Duodenal mucosa (tissue), 2 donors: ENCODE measurements around the gene AWAT1.
"Not testable (repeated sequence)": the region's sequence is repeated elsewhere in the genome, so short reads cannot be mapped to it uniquely, and the experiment has no call there.

Source experiments
- H3K27ac ChIP-seq: one replicate; pipeline ENCODE4 v1.7.0; 2013; ENCODE audit warnings: low read depth, low read length
- H3K27me3 ChIP-seq, 2 donors: one replicate each; pipeline ENCODE4 v1.7.0; 2013; ENCODE audit warnings: low read length in 2 of 2, control low read depth in 1 of 2; ENCODE audit not compliant: insufficient read depth in 2 of 2, control insufficient read depth in 1 of 2
- H3K36me3 ChIP-seq, 2 donors: one replicate each; pipeline ENCODE4 v1.7.0; 2013; ENCODE audit warnings: low read length in 2 of 2, control low read depth in 1 of 2; ENCODE audit not compliant: insufficient read depth in 2 of 2, control insufficient read depth in 1 of 2
- H3K4me1 ChIP-seq, 2 donors: one replicate each; pipeline ENCODE4 v1.7.0; 2013; ENCODE audit warnings: low read length in 2 of 2, control low read depth in 1 of 2; ENCODE audit not compliant: insufficient read depth in 2 of 2, control insufficient read depth in 1 of 2
- H3K4me3 ChIP-seq, 2 donors: one replicate each; pipeline ENCODE4 v1.7.0; 2013; ENCODE audit warnings: low read length in 2 of 2, low read depth in 1 of 2
- H3K9ac ChIP-seq, 2 donors: one replicate each; pipeline ENCODE4 v1.7.0; 2013; ENCODE audit warnings: low read length in 2 of 2, low read depth in 1 of 2
- H3K9me3 ChIP-seq, 2 donors: one replicate each; pipeline ENCODE4 v1.7.0; 2013; ENCODE audit warnings: low read length in 2 of 2, control low read depth in 1 of 2; ENCODE audit not compliant: control insufficient read depth in 1 of 2

AWAT1 gene

GRCh38 chrX:70240751-70241150 lies 6.3 kb downstream of the AWAT1 start:
- Histone ChIP-seq H3K36me3 (no peaks in the 10 kb centered on the region), H3K27ac (no peak overlapping the region), H3K27me3 (no peaks in the 10 kb centered on the region), H3K9me3 (no peaks in the 10 kb centered on the region), H3K4me1 (no peaks in the 10 kb centered on the region), H3K4me3 (no peak overlapping the region), H3K9ac (no peak overlapping the region)

- Histone ChIP-seq H3K4me1 (no peaks in the 10 kb centered on the region), H3K9me3 (no peaks in the 10 kb centered on the region), H3K36me3 (no peaks in the 10 kb centered on the region), H3K27ac (no peak overlapping the region), H3K9ac (no peak overlapping the region), H3K4me3 (no peak overlapping the region), H3K27me3 (no peaks in the 10 kb centered on the region)
Observed at GRCh38 chrX:70241501-70241900, 7.0 kb downstream of the AWAT1 start.

- not testable (repeated sequence) for H3K4me3 ChIP-seq, H3K9me3 ChIP-seq, H3K27ac ChIP-seq, H3K9ac ChIP-seq, H3K27me3 ChIP-seq, H3K36me3 ChIP-seq, H3K4me1 ChIP-seq
Observed at GRCh38 chrX:70243601-70244000, 9.1 kb downstream of the AWAT1 start.

DNA sequence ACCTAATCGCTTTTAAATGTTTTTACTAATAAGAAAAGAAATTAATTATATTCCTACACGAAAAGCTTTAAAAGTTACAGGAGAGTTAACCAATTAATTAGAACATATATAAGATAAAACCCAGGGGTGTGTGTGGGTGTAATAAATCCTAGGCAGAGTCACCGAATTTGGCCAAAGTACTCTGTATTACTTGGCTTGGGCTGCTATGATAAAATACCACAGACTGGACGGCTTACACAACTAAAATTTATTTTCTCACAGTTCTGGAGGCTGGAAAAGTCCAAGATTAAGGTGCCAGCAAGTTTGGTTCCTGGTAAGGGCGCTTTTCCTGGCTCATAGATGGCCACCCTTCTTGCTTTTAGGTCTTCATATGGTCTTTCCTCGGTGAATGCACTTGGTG lies 10.4 kb downstream of the AWAT1 start:
- Histone ChIP-seq H3K27me3 (no peaks in the 10 kb centered on the region), H3K9ac (no peak overlapping the region), H3K4me1 (no peaks in the 10 kb centered on the region), H3K4me3 (no peak overlapping the region), H3K9me3 (no peaks in the 10 kb centered on the region), H3K27ac (no peak overlapping the region), H3K36me3 (no peaks in the 10 kb centered on the region)

DNA sequence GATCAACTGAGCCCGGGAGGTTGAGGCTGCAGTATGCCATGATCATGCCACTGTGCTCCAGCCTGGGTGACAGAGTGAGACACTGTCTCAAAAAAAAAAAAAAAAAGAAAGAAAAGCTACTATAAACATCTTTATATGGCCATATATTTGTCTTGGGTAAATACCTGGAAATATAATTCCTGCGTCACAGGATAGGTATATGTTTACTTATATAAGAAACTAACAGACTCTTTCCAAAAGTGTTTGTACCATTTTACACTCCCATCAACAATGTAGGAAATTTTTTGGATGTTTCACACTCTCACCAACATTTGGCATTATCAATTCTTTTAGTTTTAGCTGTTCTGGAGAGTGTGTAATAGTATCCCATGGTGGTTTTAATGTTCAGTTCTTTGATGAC lies 12.8 kb downstream of the AWAT1 start:
- no peaks in the 10 kb centered on the region for H3K4me1 ChIP-seq
- H3K27me3 ChIP-seq: no peaks in the 10 kb centered on the region
- no peaks in the 10 kb centered on the region for H3K36me3 ChIP-seq
- no peak overlapping the region for H3K27ac ChIP-seq
- no peak overlapping the region for H3K4me3 ChIP-seq
- no peaks in the 10 kb centered on the region for H3K9me3 ChIP-seq
- H3K9ac ChIP-seq: no peak overlapping the region

GRCh38 chrX:70252491-70252890 lies 18.0 kb downstream of the AWAT1 start:
- no peaks in the 10 kb centered on the region for H3K27me3 ChIP-seq
- H3K36me3 ChIP-seq: no peaks in the 10 kb centered on the region
- H3K4me3 ChIP-seq: no peak overlapping the region

DNA sequence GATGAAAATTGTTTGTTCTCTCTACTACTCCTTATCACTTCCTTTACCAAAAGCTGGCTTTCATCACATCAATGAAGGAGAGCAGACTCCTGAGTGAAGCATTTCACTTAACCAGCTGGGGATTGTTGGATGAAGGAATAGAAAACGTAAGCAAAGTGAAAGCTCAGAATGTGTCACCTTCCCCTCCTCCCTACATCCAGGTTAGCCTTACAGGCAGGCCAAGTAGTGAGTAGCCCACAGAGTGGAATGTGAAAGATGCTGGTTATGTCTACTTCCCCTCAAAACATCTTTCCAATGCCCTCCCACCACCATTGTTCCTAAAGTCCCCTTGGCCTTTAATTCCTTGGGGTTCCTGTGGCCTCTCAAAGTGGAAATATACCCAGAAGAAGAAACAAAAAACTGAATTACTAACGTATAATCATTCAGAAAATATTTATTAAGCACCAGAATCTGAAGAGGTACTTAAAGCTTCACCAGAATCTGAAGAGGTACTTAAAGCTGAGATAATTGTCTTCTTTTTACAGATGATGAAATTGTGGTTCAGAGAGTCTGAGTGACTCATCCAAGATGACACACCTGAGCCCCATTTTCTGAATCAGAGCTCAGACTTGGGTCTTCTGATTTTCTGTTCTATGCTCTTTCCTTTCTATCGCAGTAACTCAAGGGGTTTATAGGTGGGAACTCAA lies 19.1 kb downstream of the AWAT1 start:
- Histone ChIP-seq H3K27ac (no peak overlapping the region), H3K4me3 (no peak overlapping the region), H3K4me1 (no peaks in the 10 kb centered on the region), H3K9ac (no peak overlapping the region), H3K36me3 (no peaks in the 10 kb centered on the region), H3K27me3 (no peaks in the 10 kb centered on the region), H3K9me3 (no peaks in the 10 kb centered on the region)

More at GRCh38 chrX:70252491-70252890, 18.0 kb downstream of the AWAT1 start:
- H3K27ac ChIP-seq: no peak overlapping the region
- H3K4me1 ChIP-seq: no peaks in the 10 kb centered on the region
- H3K9me3 ChIP-seq: no peaks in the 10 kb centered on the region
- no peak overlapping the region for H3K9ac ChIP-seq

- no peaks in the 10 kb centered on the region for H3K4me1 ChIP-seq
- no peaks in the 10 kb centered on the region for H3K27me3 ChIP-seq
- no peak overlapping the region for H3K9ac ChIP-seq
- no peak overlapping the region for H3K4me3 ChIP-seq
- no peaks in the 10 kb centered on the region for H3K9me3 ChIP-seq
- H3K36me3 ChIP-seq: no peaks in the 10 kb centered on the region
- no peak overlapping the region for H3K27ac ChIP-seq
Observed at GRCh38 chrX:70254063-70254400, 19.6 kb downstream of the AWAT1 start.

- no peaks in the 10 kb centered on the region for H3K36me3 ChIP-seq
- no peaks in the 10 kb centered on the region for H3K9me3 ChIP-seq
- H3K9ac ChIP-seq: no peak overlapping the region
- H3K4me1 ChIP-seq: no peaks in the 10 kb centered on the region
- no peak overlapping the region for H3K4me3 ChIP-seq
- no peak overlapping the region for H3K27ac ChIP-seq
- no peaks in the 10 kb centered on the region for H3K27me3 ChIP-seq
Observed at GRCh38 chrX:70254909-70255308, 20.5 kb downstream of the AWAT1 start.

- no peak overlapping the region for H3K27ac ChIP-seq
- no peaks in the 10 kb centered on the region for H3K9me3 ChIP-seq
- H3K27me3 ChIP-seq: no peaks in the 10 kb centered on the region
- H3K9ac ChIP-seq: no peak overlapping the region
- H3K4me3 ChIP-seq: no peak overlapping the region
- H3K4me1 ChIP-seq: no peaks in the 10 kb centered on the region
- no peaks in the 10 kb centered on the region for H3K36me3 ChIP-seq
Observed at GRCh38 chrX:70255452-70255851, 21.0 kb downstream of the AWAT1 start.
